ENCODE results near the gene CARM1.

Gene CARM1

DNA sequence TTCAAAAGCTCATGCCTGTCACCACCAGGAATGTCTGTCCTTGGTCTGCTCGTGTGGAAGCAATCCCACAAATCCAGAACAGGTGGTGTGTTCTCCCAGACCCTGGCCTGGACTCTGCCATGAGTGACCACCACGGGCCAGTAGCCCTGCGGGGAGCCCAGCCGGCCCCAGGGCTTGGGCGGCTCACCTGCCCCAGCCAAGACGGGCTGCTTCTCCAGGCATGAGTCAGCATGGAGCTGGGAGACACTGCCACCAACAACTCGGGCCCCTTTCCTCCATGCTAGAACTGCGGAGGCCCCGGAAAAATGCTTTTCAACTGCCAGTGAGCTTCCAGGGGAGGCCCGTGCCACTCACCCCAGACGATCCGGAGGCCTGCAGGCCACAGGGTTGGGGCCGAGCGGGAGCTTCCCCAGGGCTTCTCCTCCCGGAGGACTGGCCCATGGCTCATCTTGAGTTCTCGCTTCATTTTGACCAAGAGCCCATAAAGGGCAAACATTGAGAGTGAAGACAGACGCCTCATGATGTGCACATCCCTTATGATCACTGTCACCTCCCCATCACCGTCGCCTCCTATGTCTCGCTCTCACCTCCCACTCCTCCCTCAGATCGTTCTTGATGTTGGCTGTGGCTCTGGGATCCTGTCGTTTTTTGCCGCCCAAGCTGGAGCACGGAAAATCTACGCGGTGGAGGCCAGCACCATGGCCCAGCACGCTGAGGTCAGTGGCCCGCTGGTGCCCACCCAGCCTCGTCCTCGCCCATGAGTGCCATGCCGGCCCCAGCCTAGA is 40.4 kb downstream of the CARM1 start:
- DNase-seq, result no peak

- no peak for DNase-seq
Measured at GRCh38 chr19:10912619-10913018, 41.3 kb downstream of the CARM1 start.

DNA sequence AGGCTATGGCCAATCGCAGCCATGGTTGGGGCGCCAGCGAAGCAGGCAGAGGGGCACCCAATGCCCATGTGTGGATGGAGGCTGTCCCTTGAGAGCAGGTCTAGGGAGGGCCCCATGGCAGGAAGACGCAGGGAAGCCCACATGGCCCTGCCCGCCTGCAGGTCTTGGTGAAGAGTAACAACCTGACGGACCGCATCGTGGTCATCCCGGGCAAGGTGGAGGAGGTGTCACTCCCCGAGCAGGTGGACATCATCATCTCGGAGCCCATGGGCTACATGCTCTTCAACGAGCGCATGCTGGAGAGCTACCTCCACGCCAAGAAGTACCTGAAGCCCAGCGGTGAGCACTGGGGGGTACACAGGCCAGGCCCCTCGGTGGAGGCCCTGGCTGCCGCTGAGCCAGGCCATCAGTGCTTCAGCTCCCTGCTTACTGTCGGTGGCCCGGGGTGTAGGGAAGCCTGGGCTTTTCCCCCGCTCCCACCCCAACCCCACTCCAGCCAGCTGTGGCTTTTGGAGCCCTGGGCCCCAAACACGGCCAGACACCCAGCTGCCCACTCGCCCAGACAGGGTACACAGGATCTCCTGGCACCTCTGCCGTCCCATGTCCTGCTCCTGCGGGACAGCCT is 42.5 kb downstream of the CARM1 start:
- DNase-seq, result no peak

GRCh38 chr19:10915130-10916091 is 44.1 kb downstream of the CARM1 start:
- no peak for DNase-seq

- DNase-seq, result no peak
Measured at GRCh38 chr19:10916602-10917001, 45.2 kb downstream of the CARM1 start.

- no peak for DNase-seq
Measured at GRCh38 chr19:10918359-10918758, 47.0 kb downstream of the CARM1 start.

DNA sequence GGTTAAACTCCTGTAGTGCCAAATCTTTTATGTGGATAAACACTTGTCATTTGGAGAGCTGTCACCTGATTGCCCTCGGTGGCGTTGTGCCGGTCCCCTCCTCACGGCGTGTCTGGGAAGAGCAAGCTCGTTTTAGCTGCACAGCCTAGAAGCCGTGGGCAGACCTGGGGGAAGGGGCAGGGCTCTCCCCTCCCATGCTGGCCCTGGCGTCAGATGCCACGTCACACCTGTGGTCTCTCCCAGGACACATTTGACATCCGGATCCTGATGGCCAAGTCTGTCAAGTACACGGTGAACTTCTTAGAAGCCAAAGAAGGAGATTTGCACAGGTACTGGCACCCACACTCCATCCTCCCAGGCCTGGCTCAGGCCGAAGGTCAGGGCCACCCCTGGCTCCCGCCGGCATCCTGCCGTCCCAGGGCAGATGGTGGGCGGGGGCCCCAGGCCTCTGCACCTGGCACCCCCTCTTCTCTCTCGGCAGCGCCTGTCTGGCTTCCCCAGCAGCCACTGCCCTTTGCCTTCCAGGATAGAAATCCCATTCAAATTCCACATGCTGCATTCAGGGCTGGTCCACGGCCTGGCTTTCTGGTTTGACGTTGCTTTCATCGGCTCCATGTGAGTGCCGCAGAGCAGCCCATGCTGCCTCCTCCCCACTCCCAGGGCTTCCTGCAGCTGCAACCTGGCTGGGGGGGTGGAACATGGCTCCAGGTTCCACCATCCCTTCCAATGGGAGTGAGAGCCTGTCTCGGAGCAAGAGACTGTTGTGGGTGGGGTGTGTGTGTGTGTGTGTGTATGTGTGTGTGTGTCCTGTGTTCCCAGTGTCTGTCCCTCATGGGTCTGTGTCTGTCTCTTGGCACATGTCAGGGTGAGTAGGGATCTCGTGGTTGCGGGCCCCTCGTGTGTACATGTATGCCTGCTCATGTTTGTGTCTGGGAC is 48.3 kb downstream of the CARM1 start:
- DNase-seq, result no peak

GRCh38 chr19:10920288-10920655 is 48.9 kb downstream of the CARM1 start:
- no peak for DNase-seq

DNA sequence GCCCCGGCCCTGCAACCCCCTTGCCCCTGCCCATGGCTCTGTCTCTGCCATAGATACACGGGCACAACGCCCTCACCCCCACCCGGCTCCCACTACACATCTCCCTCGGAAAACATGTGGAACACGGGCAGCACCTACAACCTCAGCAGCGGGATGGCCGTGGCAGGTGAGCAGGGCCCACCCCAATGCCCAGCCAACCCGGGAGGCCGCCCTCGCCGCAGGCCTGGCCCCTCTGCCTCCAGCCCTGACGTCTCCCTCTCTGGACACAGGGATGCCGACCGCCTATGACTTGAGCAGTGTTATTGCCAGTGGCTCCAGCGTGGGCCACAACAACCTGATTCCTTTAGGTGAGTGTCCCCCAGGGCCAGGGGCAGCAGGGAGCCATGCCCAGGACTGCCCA is 49.4 kb downstream of the CARM1 start:
- no peak for DNase-seq

- no peak for DNase-seq
Measured at GRCh38 chr19:10921199-10921909, 50.0 kb downstream of the CARM1 start.

GRCh38 chr19:10921910-10922637 is 50.7 kb downstream of the CARM1 start:
- DNase-seq, result no peak

- DNase-seq, result no peak
Measured at GRCh38 chr19:10922638-10923014, 51.3 kb downstream of the CARM1 start.

GRCh38 chr19:10923260-10924112 is 52.1 kb downstream of the CARM1 start:
- DNase-seq, result no peak

- no peak for DNase-seq
Measured at GRCh38 chr19:10924597-10924996, 53.2 kb downstream of the CARM1 start.

GRCh38 chr19:10927730-10928562 is 56.6 kb downstream of the CARM1 start:
- no peak for DNase-seq

DNA sequence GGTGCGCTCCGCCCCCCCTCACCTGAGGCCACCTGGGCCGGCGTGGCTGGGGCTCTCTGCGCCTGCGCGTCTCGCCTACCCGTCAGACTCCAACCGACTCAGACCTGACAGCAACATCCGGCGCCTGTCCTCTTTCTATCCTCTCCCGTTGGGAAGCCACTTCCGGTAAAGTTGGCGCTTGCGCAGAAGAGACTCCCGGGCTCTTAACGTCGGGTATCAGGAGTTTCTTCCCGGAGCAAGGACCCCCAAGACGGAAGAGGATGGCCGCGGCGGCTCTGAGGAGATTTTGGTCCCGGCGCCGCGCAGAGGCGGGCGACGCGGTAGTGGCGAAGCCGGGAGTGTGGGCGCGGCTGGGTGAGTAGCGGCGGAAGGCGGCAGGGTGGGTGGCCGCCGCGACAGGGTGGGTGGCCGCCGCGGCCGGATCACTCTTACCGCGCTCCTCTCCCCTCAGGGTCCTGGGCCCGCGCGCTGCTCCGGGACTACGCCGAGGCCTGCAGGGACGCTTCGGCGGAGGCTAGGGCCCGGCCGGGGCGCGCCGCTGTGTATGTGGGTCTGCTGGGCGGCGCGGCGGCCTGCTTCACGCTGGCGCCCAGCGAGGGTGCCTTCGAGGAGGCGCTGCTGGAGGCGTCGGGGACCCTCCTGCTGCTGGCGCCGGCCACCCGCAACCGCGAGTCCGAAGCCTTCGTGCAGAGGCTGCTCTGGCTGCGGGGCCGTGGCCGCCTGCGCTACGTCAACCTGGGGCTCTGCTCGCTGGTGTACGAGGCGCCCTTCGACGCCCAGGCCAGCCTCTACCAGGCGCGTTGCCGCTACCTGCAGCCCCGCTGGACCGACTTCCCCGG is 57.4 kb downstream of the CARM1 start, which contains the start of the genes TIMM29 and YIPF2:
TIMM29 (plus strand) TSS at position 249 of the 839 bp plus-strand sequence; CDS start at position 261, 12 bp downstream.
YIPF2 (minus strand) TSS at position 77 of the 839 bp plus-strand sequence. CDS start 229 bp downstream, outside the sequence.
- peak; percentile 93 for DNase-seq

DNA sequence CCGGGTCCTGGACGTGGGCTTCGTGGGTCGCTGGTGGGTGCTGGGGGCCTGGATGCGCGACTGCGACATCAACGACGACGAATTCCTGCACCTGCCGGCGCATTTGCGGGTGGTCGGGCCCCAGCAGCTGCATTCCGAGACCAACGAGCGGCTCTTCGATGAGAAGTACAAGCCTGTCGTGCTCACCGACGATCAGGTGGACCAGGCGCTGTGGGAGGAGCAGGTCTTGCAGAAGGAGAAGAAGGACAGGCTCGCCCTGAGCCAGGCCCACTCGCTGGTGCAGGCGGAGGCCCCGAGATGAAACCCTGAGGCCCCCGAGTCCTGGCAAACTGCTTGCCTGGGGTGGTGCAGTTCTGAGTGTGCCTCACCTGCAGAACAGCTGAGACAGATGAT is 58.0 kb downstream of the CARM1 start:
- DNase-seq, result no peak

Measured in 8988T (cell line).